NCI-H2081 (cell line): ENCODE measurements around the gene ALG9.
A peak's percentile ranks its signal among the peaks of the same experiment; 100 is the strongest.
"Not testable (repeated sequence)": the region's sequence is repeated elsewhere in the genome, so short reads cannot be mapped to it uniquely, and the experiment has no call there.

Experiments
- DNase-seq, 2 experiments: peaks; one replicate each; lab custom pipeline; 2025; lab: John Stamatoyannopoulos, UW

The ALG9 gene

GRCh38 chr11:111870886-111871692 lies at the start of gene ALG9:
TSS of gene ALG9 (minus strand) at chr11:111871581. CDS start at chr11:111871482, 99 bp downstream.
- DNase-seq = peak; percentile 69 to 89

GRCh38 chr11:111920908-111921307 lies 49.5 kb upstream of the ALG9 start:
- no peak for DNase-seq

DNA sequence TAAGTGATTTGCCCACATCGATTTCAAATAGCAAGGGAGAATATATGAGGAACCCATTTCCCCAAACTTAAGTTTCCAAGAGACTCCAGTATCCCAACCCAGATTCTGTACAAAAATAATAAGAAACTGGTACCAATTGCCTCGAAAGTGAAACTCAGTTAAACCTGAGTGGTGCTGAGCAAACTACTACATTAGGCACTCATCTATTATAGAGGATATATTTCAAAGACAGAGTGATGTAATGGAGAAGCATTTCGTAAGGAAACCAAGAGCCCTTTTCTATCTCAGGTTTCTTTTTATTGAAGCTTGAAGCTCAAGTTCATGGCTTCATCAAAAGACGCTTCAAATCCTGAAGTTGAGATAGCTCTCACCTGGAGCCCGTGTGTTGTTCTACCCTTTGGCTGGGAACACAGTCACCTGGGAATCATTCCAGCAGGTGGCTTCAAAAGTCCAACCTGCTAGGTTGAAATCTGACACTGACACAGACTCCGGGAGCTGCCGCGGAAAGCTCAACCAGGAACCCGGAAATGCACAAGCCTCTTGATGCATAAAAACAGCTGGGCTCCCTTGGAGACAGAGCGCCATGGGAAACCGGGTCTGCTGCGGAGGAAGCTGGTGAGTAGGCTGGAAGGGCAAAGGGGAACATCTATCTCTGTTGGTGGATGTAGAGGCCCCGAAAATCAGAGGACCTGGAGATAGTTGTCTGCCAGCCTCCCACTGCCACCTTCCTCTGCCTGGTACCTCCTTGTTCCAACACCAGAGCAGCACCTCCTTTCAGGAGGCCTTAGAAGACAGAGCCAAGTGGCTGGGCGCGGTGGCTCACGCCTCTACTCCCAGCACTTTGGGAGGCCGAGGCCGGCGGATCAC lies 47.2 kb upstream of the ALG9 start, which contains the start of gene C11orf52:
Gene C11orf52 (plus strand): TSS at position 524 of the 867 bp plus-strand sequence. CDS start 60 bp downstream, at position 584.
- peak; percentile 90 to 98 for DNase-seq

DNA sequence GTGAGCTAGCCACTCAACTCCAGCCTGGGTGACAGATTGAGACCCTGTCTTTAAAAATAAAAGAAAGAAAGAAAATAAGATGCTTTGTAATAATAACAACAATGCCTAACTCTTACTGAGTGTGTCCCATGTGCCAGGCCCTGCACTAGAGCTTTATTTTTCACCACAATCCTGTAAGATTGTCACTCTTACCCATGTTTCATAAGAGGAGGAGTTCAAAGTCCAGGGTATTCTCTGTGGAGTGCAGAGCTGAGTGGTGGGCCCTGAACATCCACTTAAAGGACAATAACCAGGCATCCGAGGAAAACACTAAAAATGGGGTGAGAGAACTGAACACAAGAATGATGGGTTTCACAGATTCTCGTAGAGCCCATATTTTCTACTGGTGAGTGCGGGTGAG lies 46.4 kb upstream of the ALG9 start:
- DNase-seq = no peak

DNA sequence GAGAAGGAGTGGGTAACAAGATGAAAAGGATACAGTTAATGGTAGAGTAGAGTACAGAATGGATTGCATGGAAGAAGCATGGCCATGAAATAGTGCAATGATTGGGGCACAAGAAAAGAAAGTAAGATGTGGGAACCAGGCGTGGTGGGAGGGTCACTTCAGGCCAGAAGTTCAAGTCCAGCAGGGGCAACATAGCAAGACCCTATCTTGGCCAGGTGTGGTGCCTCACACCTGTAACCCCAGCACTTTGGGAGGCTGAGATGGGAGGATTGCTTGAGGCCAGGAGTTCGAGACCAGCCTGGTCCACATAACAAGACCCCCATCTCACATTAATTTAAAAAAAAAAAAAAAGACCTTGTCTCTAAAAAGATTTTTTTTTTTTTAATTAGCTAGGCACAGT lies 45.9 kb upstream of the ALG9 start:
- no peak for DNase-seq

- no peak for DNase-seq
These were observed 45.4 kb upstream of the ALG9 start for GRCh38 chr11:111916768-111917167.

- DNase-seq = peak in 1 of 2 experiments; percentile 48
These were observed 42.6 kb upstream of the ALG9 start for GRCh38 chr11:111913997-111914396.

DNA sequence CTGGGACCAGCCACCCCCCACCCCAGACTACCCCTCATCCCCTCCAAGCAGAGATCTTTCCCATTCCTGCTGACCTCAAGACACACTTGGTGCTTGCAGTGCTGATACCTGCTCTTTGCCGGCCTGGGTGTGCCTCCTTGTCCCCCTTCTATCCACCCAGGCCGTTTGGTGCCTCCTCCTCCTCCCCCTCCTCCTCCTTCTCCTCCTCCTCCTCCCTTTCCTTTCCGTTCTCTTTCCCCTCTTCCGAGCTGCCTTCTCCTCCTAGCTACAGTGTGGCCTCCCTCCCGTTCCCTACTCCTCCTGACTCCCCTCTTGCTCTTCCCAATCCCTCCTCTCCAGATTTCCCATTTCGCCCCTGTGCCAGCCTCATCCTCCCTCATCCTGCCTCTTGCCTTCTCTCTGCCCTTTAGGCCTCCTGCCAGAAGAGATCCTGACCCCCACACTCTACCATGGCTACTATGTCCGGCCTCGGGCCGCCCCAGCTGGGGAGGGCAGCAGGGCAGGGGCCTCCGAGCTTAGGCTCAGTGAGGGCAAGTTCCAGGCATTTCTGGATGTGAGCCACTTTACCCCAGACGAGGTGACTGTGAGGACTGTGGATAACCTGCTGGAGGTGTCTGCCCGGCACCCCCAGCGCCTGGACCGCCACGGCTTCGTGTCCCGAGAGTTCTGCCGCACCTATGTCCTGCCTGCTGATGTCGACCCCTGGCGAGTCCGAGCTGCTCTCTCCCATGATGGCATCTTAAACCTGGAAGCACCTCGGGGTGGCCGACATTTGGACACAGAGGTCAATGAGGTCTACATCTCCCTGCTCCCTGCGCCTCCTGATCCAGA lies 41.9 kb upstream of the ALG9 start:
- no peak for DNase-seq

DNA sequence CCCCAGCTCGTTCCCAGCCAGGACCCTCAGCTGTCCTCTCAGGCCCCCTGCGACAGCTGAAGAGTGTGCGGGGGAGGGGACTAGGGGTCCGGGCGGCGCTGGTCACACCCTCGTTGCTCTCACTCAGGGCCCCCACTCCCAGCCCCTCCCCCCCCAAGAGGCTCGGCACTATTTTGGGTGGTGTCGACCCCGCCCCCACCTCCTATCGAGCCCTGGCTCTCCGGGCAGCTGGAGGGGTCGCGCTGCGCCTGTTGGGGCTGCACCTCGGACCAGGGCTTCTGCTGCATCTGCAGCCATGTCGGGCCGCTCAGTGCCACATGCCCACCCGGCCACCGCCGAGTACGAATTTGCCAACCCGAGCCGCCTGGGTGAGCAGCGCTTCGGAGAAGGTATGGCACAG lies 41.2 kb upstream of the ALG9 start, which contains the start of gene HSPB2:
Gene HSPB2 (plus strand): TSS at position 200 of the 400 bp plus-strand sequence. CDS start 96 bp downstream, at position 296.
- no peak for DNase-seq

- DNase-seq = no peak
These were observed 40.4 kb upstream of the ALG9 start, which contains the start of gene CRYAB for GRCh38 chr11:111911563-111912401. TSS of gene CRYAB (minus strand) at chr11:111911770. CDS start at chr11:111911724, 46 bp downstream.

- no peak for DNase-seq
These were observed 39.5 kb upstream of the ALG9 start for GRCh38 chr11:111910676-111911562.

DNA sequence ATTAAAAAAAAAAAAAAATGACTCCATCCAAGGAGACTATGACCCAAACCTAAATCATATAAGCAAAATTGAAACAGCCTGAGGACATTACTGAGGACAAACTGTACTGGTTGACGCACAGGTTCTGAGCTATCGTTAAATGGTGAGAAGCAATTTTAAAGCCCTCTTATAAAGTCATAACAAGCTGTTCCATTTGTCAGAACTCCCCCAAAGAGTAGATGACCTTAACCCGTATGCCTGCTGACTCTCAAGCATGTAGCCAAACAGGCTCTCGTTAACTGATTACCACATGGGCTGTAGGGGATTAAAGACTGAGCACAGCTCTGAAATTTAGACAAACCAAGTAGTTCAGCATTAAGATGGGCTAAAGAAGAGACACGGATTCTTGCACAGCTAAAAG lies 38.0 kb upstream of the ALG9 start:
- no peak for DNase-seq

- no peak for DNase-seq
These were observed 37.4 kb upstream of the ALG9 start for GRCh38 chr11:111908639-111909305.

DNA sequence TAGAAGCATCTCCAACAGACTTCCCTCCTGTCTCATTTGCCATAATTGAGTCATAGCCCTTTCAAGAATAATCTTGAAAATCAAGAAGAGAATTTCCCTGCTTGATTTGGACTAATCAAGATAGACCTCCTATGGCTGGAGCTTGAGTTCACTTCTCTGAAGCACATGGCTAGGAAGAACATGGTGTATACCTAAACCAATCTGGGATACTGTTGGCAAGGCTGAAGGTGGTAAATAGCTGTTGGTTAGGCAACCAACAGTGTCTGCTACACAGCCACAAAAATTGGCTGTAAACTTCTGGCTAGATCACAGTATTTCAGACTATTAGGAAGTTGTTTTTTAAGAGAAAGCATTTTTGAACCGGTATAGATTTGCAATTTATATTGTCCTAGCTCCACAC lies 35.3 kb upstream of the ALG9 start:
- DNase-seq = no peak

DNA sequence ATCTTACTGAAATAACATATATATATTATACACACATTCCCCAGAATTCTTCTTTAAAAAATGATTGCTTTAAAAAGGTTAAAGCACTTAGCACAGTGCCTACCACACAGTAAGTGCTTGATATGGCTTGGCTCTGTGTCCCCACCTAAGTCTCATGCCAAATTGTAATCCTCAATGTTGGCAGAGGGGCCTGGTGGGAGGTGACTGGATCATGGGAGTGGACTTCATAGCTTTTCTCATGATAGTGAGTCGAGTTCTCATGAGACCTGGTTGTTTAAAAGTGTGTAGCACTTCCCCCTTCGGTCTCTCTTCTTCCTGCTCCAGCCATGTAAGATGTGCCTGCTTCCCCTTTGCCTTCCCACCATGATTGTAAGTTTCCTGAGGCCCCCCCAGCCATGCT lies 34.0 kb upstream of the ALG9 start:
- DNase-seq = no peak

GRCh38 chr11:111886844-111887243 lies 15.5 kb upstream of the ALG9 start:
- no peak for DNase-seq

GRCh38 chr11:111886032-111886431 lies 14.7 kb upstream of the ALG9 start:
- no peak for DNase-seq

DNA sequence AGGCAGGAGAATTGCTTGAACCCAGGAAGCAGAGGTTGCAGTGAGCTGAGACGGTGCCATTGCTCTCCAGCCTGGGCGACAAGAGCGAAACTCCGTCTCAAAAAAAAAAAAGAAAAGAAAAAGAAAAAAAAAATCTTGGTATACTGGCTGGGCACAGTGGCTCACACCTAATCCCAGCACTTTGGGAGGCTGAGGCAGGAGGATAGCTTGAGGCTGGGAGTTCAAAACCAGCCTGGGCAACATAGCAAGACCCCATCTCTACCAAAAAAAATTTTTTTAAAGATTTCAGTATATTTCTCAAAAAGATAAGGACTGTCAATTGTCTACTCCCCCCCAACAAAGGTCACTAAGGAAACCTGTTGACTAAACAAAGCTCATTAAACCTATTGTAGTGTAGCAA lies 13.7 kb upstream of the ALG9 start:
- DNase-seq = not testable (repeated sequence)

GRCh38 chr11:111882202-111882601 lies 10.8 kb upstream of the ALG9 start:
- no peak for DNase-seq
